Neural progenitor cell (in vitro differentiated cells): ENCODE data around the gene SHC2.

ENCODE experiments used
- EZH2 ChIP-seq: fragments of 200-600 bp; sonication (generic); IDR thresholded peaks from 2 replicates; pipeline ENCODE4 v1.6.1; 2017; ENCODE audit warnings: antibody characterized with exemption, mild to moderate bottlenecking, moderate library complexity
- TF ChIP-seq, protein P1 (sequence below): fragments of 200-600 bp; sonication (generic); IDR thresholded peaks from 2 replicates; pipeline ENCODE4 v1.5.1; 2017; ENCODE audit warnings: antibody characterized with exemption, mild to moderate bottlenecking

- TF ChIP-seq EZH2: no peak
- TF ChIP-seq, protein P1, sequence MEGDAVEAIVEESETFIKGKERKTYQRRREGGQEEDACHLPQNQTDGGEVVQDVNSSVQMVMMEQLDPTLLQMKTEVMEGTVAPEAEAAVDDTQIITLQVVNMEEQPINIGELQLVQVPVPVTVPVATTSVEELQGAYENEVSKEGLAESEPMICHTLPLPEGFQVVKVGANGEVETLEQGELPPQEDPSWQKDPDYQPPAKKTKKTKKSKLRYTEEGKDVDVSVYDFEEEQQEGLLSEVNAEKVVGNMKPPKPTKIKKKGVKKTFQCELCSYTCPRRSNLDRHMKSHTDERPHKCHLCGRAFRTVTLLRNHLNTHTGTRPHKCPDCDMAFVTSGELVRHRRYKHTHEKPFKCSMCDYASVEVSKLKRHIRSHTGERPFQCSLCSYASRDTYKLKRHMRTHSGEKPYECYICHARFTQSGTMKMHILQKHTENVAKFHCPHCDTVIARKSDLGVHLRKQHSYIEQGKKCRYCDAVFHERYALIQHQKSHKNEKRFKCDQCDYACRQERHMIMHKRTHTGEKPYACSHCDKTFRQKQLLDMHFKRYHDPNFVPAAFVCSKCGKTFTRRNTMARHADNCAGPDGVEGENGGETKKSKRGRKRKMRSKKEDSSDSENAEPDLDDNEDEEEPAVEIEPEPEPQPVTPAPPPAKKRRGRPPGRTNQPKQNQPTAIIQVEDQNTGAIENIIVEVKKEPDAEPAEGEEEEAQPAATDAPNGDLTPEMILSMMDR: no peak
Observed at GRCh38 chr19:453606-454005, 7.2 kb downstream of the SHC2 start.
